HCT116 (cell line): ENCODE data around the gene SAP130. TPM values are rescaled to one million over a fixed set of nuclear protein-coding genes. Genes with fewer than 3 reads are reported as not detected.

Experiments used
- ATAC-seq: fragments of 200-7000 bp; cut with Tn5 transposase; 2 replicates; pipeline ENCODE4 v1.9.1; 2020; ENCODE audit warnings: mild to moderate bottlenecking, moderate library complexity
- BruUV-seq: library from RNA; stranded (reverse); fragments of 400-500 nt; replicated peaks from 2 replicates; lab custom pipeline; 2021; lab: Mats Ljungman, UMichigan
- CTCF ChIA-PET: fragments of 300-600 bp; sonication (Branson Sonifier 250); formaldehyde crosslinking; loops from one replicate; lab custom pipeline; 2021; ENCODE audit warnings: antibody characterized with exemption; lab: Charles Lee
- POLR2A ChIA-PET: fragments of 300-600, 350-600 bp; sonication (Branson Sonifier 250); formaldehyde crosslinking; loops from one replicate; lab custom pipeline; 2021; ENCODE audit warnings: antibody characterized with exemption; lab: Charles Lee
- RAD21 ChIA-PET, 2 experiments: fragments of 300-600 bp; sonication (Branson Sonifier 250); formaldehyde crosslinking; loops; one replicate each; lab custom pipeline; 2023; ENCODE audit warnings: low total read pairs in 2 of 2; ENCODE audit not compliant: uncharacterized antibody in 2 of 2, unreplicated experiment in 2 of 2, low non-redundant PET in 1 of 2; lab: Charles Lee
- DNase-seq: peaks from one replicate; pipeline ENCODE4 v3.0.0-alpha.2; 2010; ENCODE audit warnings: low read depth, low spot score
- H2AFZ ChIP-seq: fragments of 200-600 bp; shearing (Covaris generic), sonication (generic); 2 replicates; pipeline ENCODE4 v1.6.1; 2017; ENCODE audit warnings: low read depth, mixed run types, mixed read lengths, antibody characterized with exemption, low read length; ENCODE audit not compliant: poor library complexity, severe bottlenecking
- H3K27ac ChIP-seq: 2 replicates; pipeline ENCODE4 v1.5.1; 2012; ENCODE audit warnings: low read depth, low read length
- H3K27me3 ChIP-seq: fragments of 200-600 bp; sonication (generic); 2 replicates; pipeline ENCODE4 v1.6.1; 2016; ENCODE audit warnings: mixed run types, low read length, mixed read lengths; ENCODE audit not compliant: insufficient read depth
- H3K36me3 ChIP-seq, 2 experiments: fragments of 200-500 bp in 1 of 2; fragments of 200-600 bp in 1 of 2; sonication (Bioruptor generic) in 1 of 2; sonication (generic) in 1 of 2; 2 replicates each; pipeline versions ENCODE4 v1.5.1 to v1.6.1; 2014 to 2016; ENCODE audit warnings: low read length in 2 of 2, inconsistent platforms in 1 of 2, mixed read lengths in 1 of 2, mixed run types in 1 of 2; ENCODE audit not compliant: insufficient read depth in 2 of 2, control insufficient read depth in 1 of 2
- H3K4me1 ChIP-seq, 2 experiments: fragments of 200-600 bp in 1 of 2; sonication (generic) in 1 of 2; 2 replicates each; pipeline versions ENCODE4 v1.5.1 to v1.6.1; 2012 to 2017; ENCODE audit warnings: low read length in 2 of 2, inconsistent platforms in 1 of 2, mild to moderate bottlenecking in 1 of 2, mixed read lengths in 1 of 2, mixed run types in 1 of 2, moderate library complexity in 1 of 2; ENCODE audit not compliant: insufficient read depth in 2 of 2, control insufficient read depth in 1 of 2
- H3K4me2 ChIP-seq: fragments of 200-600 bp; sonication (generic); 2 replicates; pipeline ENCODE4 v1.6.1; 2017; ENCODE audit warnings: mixed run types, low read length, mixed read lengths
- H3K4me3 ChIP-seq, 2 experiments: fragments of 200-600 bp in 1 of 2; sonication (generic) in 1 of 2; replicated peaks in 1 of 2; 2 replicates each; pipeline ENCODE4 v1.5.1; 2011 to 2016; ENCODE audit warnings: low read length in 2 of 2, control low read depth in 1 of 2, low read depth in 1 of 2, mild to moderate bottlenecking in 1 of 2, mixed read lengths in 1 of 2, mixed run types in 1 of 2
- H3K79me2 ChIP-seq: fragments of 200-600 bp; sonication (generic); 2 replicates; pipeline ENCODE4 v1.6.1; 2017; ENCODE audit warnings: mild to moderate bottlenecking, mixed run types, low read length, moderate library complexity, mixed read lengths; ENCODE audit not compliant: insufficient read depth
- H3K9ac ChIP-seq: fragments of 200-600 bp; sonication (generic); 2 replicates; pipeline ENCODE4 v1.6.1; 2016; ENCODE audit warnings: low read length, mixed read lengths
- H3K9me2 ChIP-seq: fragments of 200-600 bp; sonication (generic), shearing (Covaris generic); 2 replicates; pipeline ENCODE4 v1.6.1; 2017; ENCODE audit warnings: mixed run types, mild to moderate bottlenecking, moderate library complexity; ENCODE audit not compliant: insufficient read depth
- H3K9me3 ChIP-seq, 2 experiments: fragments of 200-500 bp in 1 of 2; fragments of 200-600 bp in 1 of 2; sonication (Bioruptor generic) in 1 of 2; sonication (generic) in 1 of 2; 2 replicates each; pipeline ENCODE4 v1.6.1; 2014 to 2017; ENCODE audit warnings: low read length in 2 of 2, mixed read lengths in 2 of 2, inconsistent platforms in 1 of 2, low read depth in 1 of 2, mild to moderate bottlenecking in 1 of 2, mixed run types in 1 of 2, moderate library complexity in 1 of 2; ENCODE audit not compliant: control insufficient read depth in 1 of 2, insufficient read depth in 1 of 2
- H4K20me1 ChIP-seq: fragments of 200-600 bp; sonication (generic), shearing (Covaris generic); 2 replicates; pipeline ENCODE4 v1.6.1; 2017; ENCODE audit warnings: mixed run types, mild to moderate bottlenecking, moderate library complexity; ENCODE audit not compliant: insufficient read depth
- CBX3 ChIP-seq: IDR thresholded peaks from 2 replicates; pipeline ENCODE4 v1.6.1; 2012; ENCODE audit warnings: low read depth
- CEBPB ChIP-seq: IDR thresholded peaks from 2 replicates; pipeline ENCODE4 v1.6.1; 2012; ENCODE audit warnings: low read depth
- ELF1 ChIP-seq: IDR thresholded peaks from 2 replicates; pipeline ENCODE4 v1.6.1; 2012; ENCODE audit warnings: low read depth, borderline replicate concordance
- FOSL1 ChIP-seq: IDR thresholded peaks from 2 replicates; pipeline ENCODE4 v1.6.1; 2012; ENCODE audit warnings: low read depth
- MAX ChIP-seq: IDR thresholded peaks from 2 replicates; pipeline ENCODE4 v1.6.1; 2012
- SP1 ChIP-seq: IDR thresholded peaks from 2 replicates; pipeline ENCODE4 v1.6.1; 2012; ENCODE audit warnings: low read depth
- SRF ChIP-seq: IDR thresholded peaks from 2 replicates; pipeline ENCODE4 v1.6.1; 2012; ENCODE audit warnings: low read depth
- ZBTB33 ChIP-seq: IDR thresholded peaks from 2 replicates; pipeline ENCODE4 v1.6.1; 2011; ENCODE audit warnings: mild to moderate bottlenecking, low read length, moderate library complexity; ENCODE audit not compliant: insufficient replicate concordance; ENCODE audit errors: extremely low read depth
- intact Hi-C: fragments of 100-400 bp; cut with micrococcal nuclease; formaldehyde crosslinking; loops from 2 replicates; pipeline ENCODE4 v1.10.0; 2022
- total RNA-seq: library from RNA; stranded (reverse); gene quantifications from one replicate; pipeline ENCODE4 v1.2.1, GENCODE V29; 2021; ENCODE audit not compliant: unreplicated experiment

Gene SAP130
- total RNA-seq, 1 experiment from 2014 or later = 29.5 TPM

- TF ChIP-seq ZBTB33 = no peak
- no peak for TF ChIP-seq SRF
- TF ChIP-seq ELF1 = no peak
- TF ChIP-seq MAX = no peak
- TF ChIP-seq FOSL1 = no peak
- no peak for TF ChIP-seq CEBPB
Observed at GRCh38 chr2:128053331-128053730, 25.5 kb upstream of the SAP130 start (continued).

- DNase-seq = no peak
- no peak overlapping the region for H2AFZ ChIP-seq
- ATAC-seq = no peak
- no peaks in the 10 kb centered on the region for H3K79me2 ChIP-seq
- H3K36me3 ChIP-seq = no peaks in the 10 kb centered on the region
- H3K9ac ChIP-seq = no peak overlapping the region
- no peak overlapping the region for H3K4me2 ChIP-seq
- intact Hi-C loops = no loop called here
- H3K4me1 ChIP-seq = no peaks in the 10 kb centered on the region
- no peak overlapping the region for H3K27ac ChIP-seq
- ChIA-PET POLR2A (no interaction called here), CTCF (no interaction called here), RAD21 (no interaction called here)
- TF ChIP-seq SP1 (no peak), CBX3 (peak; percentile 70; the same call in 1 of the 2 replicates)
- H3K9me2 ChIP-seq = no peaks in the 10 kb centered on the region
- BruUV-seq = no TSS peak
- H3K4me3 ChIP-seq = no peak overlapping the region
- peaks cover 12 to 17% of the 10 kb centered on the region in 2 experiments; a peak in 2 of 4 replicates for H3K9me3 ChIP-seq
- no peaks in the 10 kb centered on the region for H4K20me1 ChIP-seq
- H3K27me3 ChIP-seq = no peaks in the 10 kb centered on the region
Observed at GRCh38 chr2:128043041-128043440, 15.2 kb upstream of the SAP130 start.
